ENCODE measurements around the gene ZDHHC20.

The ZDHHC20 gene

DNA sequence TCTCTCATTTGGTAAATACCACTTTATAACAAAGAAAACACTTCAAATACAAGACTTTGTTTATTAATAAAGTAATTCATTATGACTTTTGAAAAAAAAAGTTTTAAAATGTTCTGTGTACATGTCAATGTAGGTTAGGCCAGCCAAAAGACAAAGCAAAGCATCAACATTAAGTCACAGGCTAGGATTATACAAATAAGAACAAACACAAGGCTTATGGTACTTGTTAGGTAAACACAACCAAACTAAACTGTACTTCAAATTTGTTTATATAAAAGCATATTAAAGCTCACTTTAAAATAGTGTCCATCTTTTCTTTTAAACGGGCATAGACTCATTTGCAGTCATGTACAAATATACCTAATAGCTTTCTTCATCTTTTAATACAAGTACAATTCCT lies 86.6 kb downstream of the ZDHHC20 start:
- FAIRE-seq = no peak
- no peak for TF ChIP-seq POLR2AphosphoS5 (IDR thresholded peaks at IDR 0.05; ENCODE audit: low read depth, low read length)
- TF ChIP-seq SPI1 (IDR thresholded peaks at IDR 0.05; ENCODE audit: low read depth, low read length) = no peak
- no peak for TF ChIP-seq TAF1 (IDR thresholded peaks at IDR 0.05; ENCODE audit: low read depth, low read length)
- no peak for TF ChIP-seq POLR2A (IDR thresholded peaks at IDR 0.05; ENCODE audit: low read depth, low read length)
- TF ChIP-seq POU2F2 (IDR thresholded peaks at IDR 0.05; ENCODE audit: low read depth, low read length) = no peak
- no peak for TF ChIP-seq PAX5 (IDR thresholded peaks at IDR 0.05; ENCODE audit: insufficient read depth, low read length, severe bottlenecking)
- no peak for DNase-seq (ENCODE audit: insufficient read length, low spot score)

DNA sequence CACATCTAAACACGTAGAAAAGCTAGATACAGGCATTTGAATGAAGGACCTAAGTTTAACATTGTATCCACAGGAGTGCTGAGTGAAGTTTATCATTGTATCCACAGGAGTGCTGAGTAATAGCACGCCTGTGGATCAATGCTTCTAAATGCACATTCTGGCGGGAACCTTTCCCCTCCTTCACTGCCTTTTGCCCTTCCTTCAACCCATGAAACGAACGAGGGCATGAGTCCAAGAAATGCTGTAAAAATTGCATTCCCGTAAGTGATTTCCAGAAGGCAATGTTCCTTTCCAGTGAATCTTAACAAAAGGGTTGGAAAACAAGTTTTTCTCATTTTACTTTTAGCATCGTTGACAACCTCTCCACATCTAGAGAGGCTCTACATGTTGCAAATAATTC lies 88.1 kb downstream of the ZDHHC20 start:
- FAIRE-seq = no peak
- no peak for DNase-seq (ENCODE audit: insufficient read length, low spot score)

DNA sequence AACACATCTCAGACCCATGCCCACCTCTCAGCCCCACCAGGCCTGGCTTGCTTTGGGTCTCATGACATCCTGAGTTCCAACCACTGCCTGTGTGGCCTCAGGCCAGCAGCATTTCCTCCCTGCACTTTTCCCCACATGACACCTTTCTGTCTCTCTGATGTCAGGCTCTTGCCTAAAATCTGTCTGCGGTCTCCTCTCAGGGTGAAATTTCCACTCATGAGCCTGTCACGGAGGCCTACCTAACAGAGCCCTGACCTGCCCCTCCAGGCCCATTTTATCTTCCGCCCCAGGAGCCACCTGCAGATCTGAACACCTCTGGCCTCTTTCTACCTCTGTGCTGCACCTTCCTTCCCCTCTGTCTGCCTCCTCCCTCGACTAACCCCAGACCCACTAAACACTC lies 93.5 kb downstream of the ZDHHC20 start:
- no peak for DNase-seq (ENCODE audit: insufficient read length, low spot score)
- no peak for FAIRE-seq
- TF ChIP-seq POLR2A (IDR thresholded peaks at IDR 0.05; ENCODE audit: low read depth, low read length) (no peak), PAX5 (IDR thresholded peaks at IDR 0.05; ENCODE audit: insufficient read depth, low read length, severe bottlenecking) (no peak), POLR2AphosphoS5 (IDR thresholded peaks at IDR 0.05; ENCODE audit: low read depth, low read length) (no peak), POU2F2 (IDR thresholded peaks at IDR 0.05; ENCODE audit: low read depth, low read length) (no peak)

More for the DNA sequence above, 88.1 kb downstream of the ZDHHC20 start:
- TF ChIP-seq POU2F2 (IDR thresholded peaks at IDR 0.05; ENCODE audit: low read depth, low read length) (no peak), POLR2AphosphoS5 (IDR thresholded peaks at IDR 0.05; ENCODE audit: low read depth, low read length) (no peak), TAF1 (IDR thresholded peaks at IDR 0.05; ENCODE audit: low read depth, low read length) (no peak), POLR2A (IDR thresholded peaks at IDR 0.05; ENCODE audit: low read depth, low read length) (no peak), PAX5 (IDR thresholded peaks at IDR 0.05; ENCODE audit: insufficient read depth, low read length, severe bottlenecking) (no peak), SPI1 (IDR thresholded peaks at IDR 0.05; ENCODE audit: low read depth, low read length) (no peak)

DNA sequence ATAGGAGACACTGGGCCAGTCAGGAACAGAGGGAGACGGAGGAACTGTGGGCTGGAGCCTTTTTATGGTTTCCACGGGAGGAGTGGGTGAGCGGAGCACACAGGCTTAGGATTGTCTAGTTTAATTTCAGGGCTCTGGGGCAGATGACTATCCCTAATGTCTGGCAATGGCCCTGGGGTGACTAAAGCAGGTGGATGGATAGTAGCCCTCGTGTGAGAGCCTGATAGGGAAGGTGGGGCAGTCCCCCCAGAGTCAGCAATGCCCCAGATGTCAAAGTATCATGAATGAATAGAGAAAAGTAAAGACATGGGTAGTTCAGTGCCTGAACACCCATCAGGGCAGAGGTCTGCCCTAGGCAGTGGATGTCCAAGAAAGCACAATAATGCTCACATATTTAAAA lies 94.2 kb downstream of the ZDHHC20 start:
- no peak for DNase-seq (ENCODE audit: insufficient read length, low spot score)
- no peak for FAIRE-seq
- TF ChIP-seq SPI1 (IDR thresholded peaks at IDR 0.05; ENCODE audit: low read depth, low read length) (no peak), TAF1 (IDR thresholded peaks at IDR 0.05; ENCODE audit: low read depth, low read length) (no peak), POLR2AphosphoS5 (IDR thresholded peaks at IDR 0.05; ENCODE audit: low read depth, low read length) (no peak), POU2F2 (IDR thresholded peaks at IDR 0.05; ENCODE audit: low read depth, low read length) (no peak)

DNA sequence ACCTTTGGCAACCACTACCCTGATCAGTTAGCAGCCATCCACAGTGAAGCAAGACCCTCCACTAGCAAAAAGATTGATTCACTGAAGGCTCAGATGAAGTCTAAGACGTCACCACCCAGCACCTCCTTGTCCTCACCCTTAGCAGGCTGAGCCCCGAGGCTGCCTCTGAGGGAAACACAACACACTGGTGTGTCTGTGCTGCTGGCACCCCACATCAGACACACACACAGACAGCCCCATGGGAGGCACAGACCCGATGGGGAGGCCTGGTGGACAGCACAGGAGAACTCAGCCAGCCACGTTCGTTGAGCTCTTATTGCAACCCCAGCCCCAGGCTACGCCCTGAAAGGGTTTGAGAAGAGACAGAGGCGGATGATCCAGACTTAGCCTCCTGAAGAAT lies 94.7 kb downstream of the ZDHHC20 start:
- FAIRE-seq = no peak
- TF ChIP-seq TAF1 (IDR thresholded peaks at IDR 0.05; ENCODE audit: low read depth, low read length) (no peak), POU2F2 (IDR thresholded peaks at IDR 0.05; ENCODE audit: low read depth, low read length) (no peak), SPI1 (IDR thresholded peaks at IDR 0.05; ENCODE audit: low read depth, low read length) (no peak), POLR2A (IDR thresholded peaks at IDR 0.05; ENCODE audit: low read depth, low read length) (no peak), PAX5 (IDR thresholded peaks at IDR 0.05; ENCODE audit: insufficient read depth, low read length, severe bottlenecking) (no peak), POLR2AphosphoS5 (IDR thresholded peaks at IDR 0.05; ENCODE audit: low read depth, low read length) (no peak)
- DNase-seq (ENCODE audit: insufficient read length, low spot score) = no peak

DNA sequence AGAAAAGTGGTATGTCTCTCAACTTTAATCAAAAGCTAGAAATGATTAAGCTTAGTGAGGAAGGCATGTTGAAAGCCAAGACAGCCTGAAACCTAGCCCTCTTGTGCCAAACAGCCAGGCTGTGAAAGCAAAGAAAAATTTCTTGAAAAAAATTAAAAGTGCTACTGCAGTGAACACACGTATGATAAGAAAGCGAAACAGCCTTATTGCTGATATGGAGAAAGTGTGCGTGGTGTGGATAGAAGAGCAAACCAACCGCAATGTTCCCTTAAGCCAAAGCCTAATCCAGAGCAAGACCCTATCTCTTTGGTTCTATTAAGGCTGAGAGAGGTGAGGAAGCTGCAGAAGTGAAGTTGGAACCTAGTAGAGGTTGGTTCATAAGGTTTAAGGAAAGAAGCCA lies 96.4 kb downstream of the ZDHHC20 start:
- FAIRE-seq = no peak

DNA sequence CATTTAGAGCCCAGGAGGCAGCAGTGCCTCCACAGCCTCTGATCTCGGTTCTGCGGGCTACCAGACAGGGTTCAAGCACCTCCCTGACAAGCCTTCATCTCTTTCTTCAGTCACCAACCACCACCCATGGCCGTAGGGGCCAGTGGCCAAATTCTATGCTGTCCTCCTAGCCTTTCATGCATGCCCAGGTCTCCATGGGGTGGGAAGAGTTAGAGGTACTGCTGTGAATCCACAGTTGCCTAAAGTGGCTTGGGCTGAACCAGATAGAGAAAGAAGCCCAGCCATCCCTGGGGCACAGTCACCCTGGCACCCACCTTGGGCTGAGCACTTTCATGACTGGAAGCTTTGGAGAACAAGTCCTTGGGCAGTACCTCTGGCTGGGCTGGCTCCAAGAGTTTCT lies 97.4 kb downstream of the ZDHHC20 start:
- TF ChIP-seq POLR2AphosphoS5 (IDR thresholded peaks at IDR 0.05; ENCODE audit: low read depth, low read length) (no peak), PAX5 (IDR thresholded peaks at IDR 0.05; ENCODE audit: insufficient read depth, low read length, severe bottlenecking) (no peak), POU2F2 (IDR thresholded peaks at IDR 0.05; ENCODE audit: low read depth, low read length) (no peak), POLR2A (IDR thresholded peaks at IDR 0.05; ENCODE audit: low read depth, low read length) (no peak), SPI1 (IDR thresholded peaks at IDR 0.05; ENCODE audit: low read depth, low read length) (no peak), TAF1 (IDR thresholded peaks at IDR 0.05; ENCODE audit: low read depth, low read length) (no peak)
- FAIRE-seq (no peak), DNase-seq (ENCODE audit: insufficient read length, low spot score) (no peak)

More for the DNA sequence above, 96.4 kb downstream of the ZDHHC20 start:
- TF ChIP-seq SPI1 (IDR thresholded peaks at IDR 0.05; ENCODE audit: low read depth, low read length) (no peak), TAF1 (IDR thresholded peaks at IDR 0.05; ENCODE audit: low read depth, low read length) (no peak), POU2F2 (IDR thresholded peaks at IDR 0.05; ENCODE audit: low read depth, low read length) (no peak), POLR2A (IDR thresholded peaks at IDR 0.05; ENCODE audit: low read depth, low read length) (no peak), PAX5 (IDR thresholded peaks at IDR 0.05; ENCODE audit: insufficient read depth, low read length, severe bottlenecking) (no peak), POLR2AphosphoS5 (IDR thresholded peaks at IDR 0.05; ENCODE audit: low read depth, low read length) (no peak)
- no peak for DNase-seq (ENCODE audit: insufficient read length, low spot score)

DNA sequence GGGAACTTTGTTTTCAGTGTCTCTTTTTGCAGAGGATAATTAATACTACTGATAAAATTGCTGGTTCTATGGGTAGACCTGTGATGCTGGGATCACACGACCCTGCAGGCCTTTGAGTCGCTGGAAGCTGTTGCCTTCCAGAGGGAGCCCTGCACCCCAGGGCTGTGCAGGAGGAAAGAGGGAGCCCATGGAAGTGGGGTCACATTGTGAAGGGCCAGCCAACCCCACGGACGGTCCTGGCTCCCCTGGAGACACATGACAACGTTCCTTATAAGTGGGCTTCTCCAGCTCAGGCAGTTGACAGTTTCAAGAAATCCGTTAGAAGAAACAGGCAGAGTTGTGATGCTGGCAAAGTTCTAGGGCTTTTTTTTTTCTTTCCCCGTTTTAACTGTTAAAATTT lies 98.0 kb downstream of the ZDHHC20 start:
- FAIRE-seq (no peak), DNase-seq (ENCODE audit: insufficient read length, low spot score) (no peak)
- no peak for TF ChIP-seq POU2F2 (IDR thresholded peaks at IDR 0.05; ENCODE audit: low read depth, low read length)
- no peak for TF ChIP-seq POLR2A (IDR thresholded peaks at IDR 0.05; ENCODE audit: low read depth, low read length)
- TF ChIP-seq PAX5 (IDR thresholded peaks at IDR 0.05; ENCODE audit: insufficient read depth, low read length, severe bottlenecking) = no peak
- no peak for TF ChIP-seq SPI1 (IDR thresholded peaks at IDR 0.05; ENCODE audit: low read depth, low read length)
- TF ChIP-seq TAF1 (IDR thresholded peaks at IDR 0.05; ENCODE audit: low read depth, low read length) = no peak
- no peak for TF ChIP-seq POLR2AphosphoS5 (IDR thresholded peaks at IDR 0.05; ENCODE audit: low read depth, low read length)

DNA sequence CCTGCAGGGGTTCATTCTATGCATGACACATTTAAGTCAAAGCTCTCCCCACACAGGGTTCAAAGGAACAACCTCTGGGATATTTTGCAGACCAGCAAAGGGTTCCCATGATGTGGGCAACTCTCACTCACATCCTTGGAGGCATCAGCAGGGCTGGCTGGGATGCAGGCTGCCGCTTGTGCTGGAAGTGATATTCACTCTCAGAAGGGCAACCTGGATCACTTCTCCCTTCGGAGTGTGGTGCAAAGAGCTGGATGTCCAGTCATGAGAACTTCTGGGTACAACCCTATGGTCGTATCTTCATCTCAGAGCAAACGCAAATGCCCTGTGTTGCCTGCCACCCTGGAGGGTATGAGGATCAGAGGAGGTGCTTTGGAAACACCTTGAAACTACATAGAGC lies 98.6 kb downstream of the ZDHHC20 start:
- TF ChIP-seq POU2F2 (IDR thresholded peaks at IDR 0.05; ENCODE audit: low read depth, low read length) (no peak), POLR2A (IDR thresholded peaks at IDR 0.05; ENCODE audit: low read depth, low read length) (no peak), POLR2AphosphoS5 (IDR thresholded peaks at IDR 0.05; ENCODE audit: low read depth, low read length) (no peak), SPI1 (IDR thresholded peaks at IDR 0.05; ENCODE audit: low read depth, low read length) (no peak), TAF1 (IDR thresholded peaks at IDR 0.05; ENCODE audit: low read depth, low read length) (no peak), PAX5 (IDR thresholded peaks at IDR 0.05; ENCODE audit: insufficient read depth, low read length, severe bottlenecking) (no peak)
- DNase-seq (ENCODE audit: insufficient read length, low spot score) (no peak), FAIRE-seq (no peak)

DNA sequence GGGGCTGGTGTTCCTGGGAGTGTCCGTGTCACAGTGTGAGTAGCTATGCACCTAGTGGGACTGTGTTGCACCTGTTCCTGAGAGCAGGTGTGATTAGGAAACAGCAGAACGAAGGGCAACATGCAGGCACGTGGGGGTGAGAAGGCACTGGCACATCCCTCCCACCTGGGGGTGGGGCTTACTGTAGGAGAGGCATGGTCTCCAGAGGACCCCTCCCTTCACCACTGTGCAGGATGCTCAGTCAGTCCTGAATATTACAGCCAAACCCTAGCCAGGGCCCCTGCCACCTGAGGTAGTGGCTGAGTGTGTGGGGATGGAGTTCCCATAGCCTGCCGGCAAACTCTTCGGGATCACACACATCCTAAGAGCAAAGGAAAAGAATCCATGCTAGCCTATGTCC lies 99.2 kb downstream of the ZDHHC20 start:
- TF ChIP-seq POLR2A (IDR thresholded peaks at IDR 0.05; ENCODE audit: low read depth, low read length) = no peak
- no peak for TF ChIP-seq PAX5 (IDR thresholded peaks at IDR 0.05; ENCODE audit: insufficient read depth, low read length, severe bottlenecking)
- no peak for TF ChIP-seq TAF1 (IDR thresholded peaks at IDR 0.05; ENCODE audit: low read depth, low read length)
- TF ChIP-seq POU2F2 (IDR thresholded peaks at IDR 0.05; ENCODE audit: low read depth, low read length) = no peak
- no peak for TF ChIP-seq SPI1 (IDR thresholded peaks at IDR 0.05; ENCODE audit: low read depth, low read length)
- no peak for TF ChIP-seq POLR2AphosphoS5 (IDR thresholded peaks at IDR 0.05; ENCODE audit: low read depth, low read length)
- DNase-seq (ENCODE audit: insufficient read length, low spot score) (no peak), FAIRE-seq (no peak)

Data from GM12891 (cell line).